Measurements from ENCODE around the gene MTCL3.

- no peak for TF ChIP-seq POLR2A (IDR thresholded peaks at IDR 0.05)
- no peak for TF ChIP-seq CTCF (IDR thresholded peaks at IDR 0.05)
Measured at GRCh38 chr6:127518191-127518709, 885 bp downstream of the MTCL3 start.

Measured in heart left ventricle (tissue), 13 donors.